H1 (cell line): ENCODE data around the gene CKAP2L. TPM values are rescaled to one million over a fixed set of nuclear protein-coding genes. Genes with fewer than 3 reads are reported as not detected.

Source experiments
- CTCF ChIA-PET: fragments of 300-600 bp; sonication (Branson Sonifier 250); formaldehyde crosslinking; loops from one replicate; lab custom pipeline; 2021; ENCODE audit not compliant: partially characterized antibody; lab: Charles Lee
- POLR2A ChIA-PET: fragments of 300-600 bp; sonication (Branson Sonifier 250); formaldehyde crosslinking; loops from one replicate; lab custom pipeline; 2021; ENCODE audit warnings: inconsistent platforms; ENCODE audit not compliant: partially characterized antibody; lab: Charles Lee
- DNase-seq, 2 experiments: peaks; one replicate each; pipeline versions ENCODE4 v3.0.0 to v3.0.0-alpha.2; 2010 to 2022; ENCODE audit warnings: low spot score in 2 of 2, low read depth in 1 of 2, mixed read lengths in 1 of 2
- FAIRE-seq: peaks from 2 replicates; lab custom pipeline; 2011; peaks lifted over from hg19 to GRCh38; lab: Jason Lieb, UNC
- H2AFZ ChIP-seq: 2 replicates; pipeline ENCODE4 v1.8.1; 2012; ENCODE audit warnings: low read length, inconsistent platforms
- H2AK5ac ChIP-seq: 2 replicates; pipeline ENCODE4 v1.6.1; 2013; ENCODE audit warnings: low read depth, low read length
- H2BK120ac ChIP-seq: replicated peaks from 2 replicates; pipeline ENCODE3; 2013; ENCODE audit warnings: low read depth, low read length, inconsistent platforms
- H2BK12ac ChIP-seq: 2 replicates; pipeline ENCODE4 v1.6.1; 2013; ENCODE audit warnings: low read depth, low read length
- H2BK15ac ChIP-seq: 2 replicates; pipeline ENCODE4 v1.6.1; 2013; ENCODE audit warnings: low read length
- H2BK20ac ChIP-seq: 2 replicates; pipeline ENCODE4 v1.6.1; 2013; ENCODE audit warnings: low read length
- H2BK5ac ChIP-seq: 2 replicates; pipeline ENCODE4 v1.6.1; 2013; ENCODE audit warnings: low read depth, low read length
- H3K14ac ChIP-seq: 2 replicates; pipeline ENCODE4 v1.6.1; 2013; ENCODE audit warnings: inconsistent platforms; ENCODE audit not compliant: insufficient read length
- H3K18ac ChIP-seq: 2 replicates; pipeline ENCODE4 v1.6.1; 2013; ENCODE audit warnings: low read length; ENCODE audit errors: extremely low read depth
- H3K23ac ChIP-seq: 2 replicates; pipeline ENCODE4 v1.6.1; 2013; ENCODE audit warnings: inconsistent platforms; ENCODE audit not compliant: insufficient read length
- H3K23me2 ChIP-seq: 2 replicates; pipeline ENCODE4 v1.6.1; 2013; ENCODE audit warnings: low read depth, low read length
- H3K27ac ChIP-seq: 2 replicates; pipeline ENCODE4 v1.6.1; 2011; ENCODE audit warnings: low read depth, low read length, inconsistent platforms
- H3K27me3 ChIP-seq, 4 experiments: replicated peaks in 1 of 4; 1 replicate in 1 of 4; 2 replicates in 3 of 4; pipeline versions ENCODE4 v1.6.1 to v1.8.1; 2011 to 2013; ENCODE audit warnings: low read length in 3 of 4, mild to moderate bottlenecking in 3 of 4, inconsistent platforms in 2 of 4, mixed read lengths in 2 of 4, moderate library complexity in 1 of 4; ENCODE audit not compliant: control insufficient read depth in 3 of 4, insufficient read depth in 3 of 4; ENCODE audit errors: extremely low read depth in 1 of 4
- H3K36me3 ChIP-seq, 4 experiments: 2 replicates each; pipeline versions ENCODE4 v1.6.1 to v1.8.1; 2011 to 2013; ENCODE audit warnings: mild to moderate bottlenecking in 4 of 4, low read length in 3 of 4, moderate library complexity in 2 of 4, control low read depth in 1 of 4, inconsistent platforms in 1 of 4; ENCODE audit not compliant: insufficient read depth in 4 of 4, control insufficient read depth in 2 of 4
- H3K4ac ChIP-seq: replicated peaks from 2 replicates; pipeline ENCODE3; 2013; ENCODE audit warnings: low read length, low read depth, mixed read lengths, inconsistent platforms; ENCODE audit not compliant: insufficient read length
- H3K4me1 ChIP-seq, 4 experiments: replicated peaks in 1 of 4; 1 replicate in 1 of 4; 2 replicates in 3 of 4; pipeline versions ENCODE4 v1.6.1 to v1.8.1; 2011 to 2013; ENCODE audit warnings: low read length in 3 of 4, inconsistent platforms in 2 of 4, mixed read lengths in 1 of 4; ENCODE audit not compliant: insufficient read depth in 4 of 4, control insufficient read depth in 3 of 4
- H3K4me2 ChIP-seq, 2 experiments: 2 replicates each; pipeline versions ENCODE4 v1.6.1 to v1.8.1; 2011 to 2013; ENCODE audit warnings: low read depth in 2 of 2, low read length in 2 of 2, control low read depth in 1 of 2, inconsistent platforms in 1 of 2, mild to moderate bottlenecking in 1 of 2; ENCODE audit not compliant: insufficient read depth in 1 of 2
- H3K4me3 ChIP-seq, 4 experiments: fragments of 200-600, 300-600 bp in 1 of 4; sonication (generic), shearing (Covaris generic), sonication (Bioruptor Twin) in 1 of 4; 2 replicates each; pipeline versions ENCODE4 v1.5.1 to v1.8.1; 2011 to 2016; ENCODE audit warnings: low read length in 4 of 4, low read depth in 3 of 4, control low read depth in 2 of 4, inconsistent platforms in 2 of 4, mild to moderate bottlenecking in 2 of 4, mixed read lengths in 1 of 4, moderate library complexity in 1 of 4; ENCODE audit not compliant: insufficient read depth in 2 of 4; ENCODE audit errors: extremely low read depth in 1 of 4
- H3K56ac ChIP-seq: replicated peaks from 2 replicates; pipeline ENCODE3; 2013; ENCODE audit warnings: low read depth, mild to moderate bottlenecking, mixed read lengths, low read length, inconsistent platforms; ENCODE audit not compliant: insufficient read length
- H3K79me1 ChIP-seq: 2 replicates; pipeline ENCODE4 v1.6.1; 2013; ENCODE audit warnings: low read depth, low read length, control low read depth
- H3K79me2 ChIP-seq, 2 experiments: 2 replicates each; pipeline versions ENCODE4 v1.6.1 to v1.8.1; 2012 to 2013; ENCODE audit warnings: low read length in 2 of 2, mild to moderate bottlenecking in 2 of 2, inconsistent platforms in 1 of 2; ENCODE audit not compliant: insufficient read depth in 2 of 2, control insufficient read depth in 1 of 2
- H3K9ac ChIP-seq, 4 experiments: replicated peaks in 1 of 4; 1 replicate in 1 of 4; 2 replicates in 3 of 4; pipeline versions ENCODE4 v1.6.1 to v1.8.1; 2011 to 2013; ENCODE audit warnings: low read depth in 3 of 4, low read length in 3 of 4, control low read depth in 2 of 4, mild to moderate bottlenecking in 2 of 4, moderate library complexity in 2 of 4, inconsistent platforms in 1 of 4; ENCODE audit errors: extremely low read depth in 1 of 4
- H3K9me3 ChIP-seq, 2 experiments: 2 replicates each; pipeline versions ENCODE4 v1.6.1 to v1.8.1; 2012 to 2013; ENCODE audit warnings: mild to moderate bottlenecking in 2 of 2, moderate library complexity in 2 of 2, control low read depth in 1 of 2, inconsistent platforms in 1 of 2, low read depth in 1 of 2, low read length in 1 of 2, mixed read lengths in 1 of 2; ENCODE audit not compliant: insufficient read depth in 2 of 2
- H4K20me1 ChIP-seq, 2 experiments: replicated peaks in 1 of 2; 2 replicates each; pipeline versions ENCODE3 to v1.8.1; 2011 to 2013; ENCODE audit warnings: inconsistent platforms in 2 of 2, low read length in 2 of 2, mild to moderate bottlenecking in 1 of 2; ENCODE audit not compliant: insufficient read depth in 2 of 2, control insufficient read depth in 1 of 2
- H4K5ac ChIP-seq: 2 replicates; pipeline ENCODE4 v1.6.1; 2013; ENCODE audit warnings: low read length, low read depth, mixed read lengths, inconsistent platforms; ENCODE audit not compliant: insufficient read length
- H4K8ac ChIP-seq: 2 replicates; pipeline ENCODE4 v1.8.0; 2013; ENCODE audit warnings: mild to moderate bottlenecking, moderate library complexity, low read length, inconsistent platforms; ENCODE audit not compliant: insufficient read depth; ENCODE audit errors: extremely low read depth
- H4K91ac ChIP-seq: replicated peaks from 2 replicates; pipeline ENCODE3; 2013; ENCODE audit warnings: low read length, mixed read lengths, inconsistent platforms; ENCODE audit not compliant: insufficient read length
- ASH2L ChIP-seq: fragments of 200-600, 300-600 bp; sonication (generic); IDR thresholded peaks from one replicate; pipeline ENCODE4 v1.7.1; 2017; ENCODE audit warnings: low read length
- BACH1 ChIP-seq: IDR thresholded peaks from 2 replicates; pipeline ENCODE4 v1.6.1; 2012; ENCODE audit warnings: low read length, improper control_type of control experiment
- CHD1 ChIP-seq: IDR thresholded peaks from 2 replicates; pipeline ENCODE4 v1.6.1; 2012; ENCODE audit warnings: low read depth, low read length, improper control_type of control experiment
- CHD2 ChIP-seq: IDR thresholded peaks from 2 replicates; pipeline ENCODE4 v1.6.1; 2012; ENCODE audit warnings: low read length, improper control_type of control experiment
- CREB1 ChIP-seq: IDR thresholded peaks from 2 replicates; pipeline ENCODE4 v1.6.1; 2012; ENCODE audit warnings: inconsistent platforms
- EGR1 ChIP-seq: IDR thresholded peaks from 2 replicates; pipeline ENCODE4 v1.6.1; 2011; ENCODE audit warnings: low read depth, low read length, borderline replicate concordance
- HDAC6 ChIP-seq: IDR thresholded peaks from one replicate; pipeline ENCODE4 v1.7.1; 2012; ENCODE audit warnings: low read depth, mild to moderate bottlenecking, inconsistent platforms, low read length, moderate library complexity
- KDM4A ChIP-seq: IDR thresholded peaks from one replicate; pipeline ENCODE4 v1.7.1; 2012; ENCODE audit warnings: low read depth, mild to moderate bottlenecking, moderate library complexity, low read length, inconsistent platforms; ENCODE audit not compliant: severe bottlenecking
- NRF1 ChIP-seq: IDR thresholded peaks from 2 replicates; pipeline ENCODE4 v1.6.1; 2011; ENCODE audit warnings: mild to moderate bottlenecking, low read depth, low read length, improper control_type of control experiment
- POU5F1 ChIP-seq: IDR thresholded peaks from 2 replicates; pipeline ENCODE4 v1.6.1; 2011; ENCODE audit warnings: low read depth, mild to moderate bottlenecking, low read length, moderate library complexity
- SIN3A ChIP-seq, 2 experiments: IDR thresholded peaks in 1 of 2; conservative IDR thresholded peaks in 1 of 2; 2 replicates each; pipeline ENCODE4 v1.6.1; 2011 to 2012; ENCODE audit warnings: low read length in 2 of 2, improper control_type of control experiment in 1 of 2, low read depth in 1 of 2, mild to moderate bottlenecking in 1 of 2
- TCF12 ChIP-seq: IDR thresholded peaks from 2 replicates; pipeline ENCODE4 v1.6.1; 2011; ENCODE audit warnings: low read depth, mild to moderate bottlenecking, low read length
- YY1 ChIP-seq: IDR thresholded peaks from 2 replicates; pipeline ENCODE4 v1.6.1; 2011; ENCODE audit warnings: low read depth, mild to moderate bottlenecking, low read length
- WGBS, 2 experiments: shearing (Covaris generic) in 1 of 2; methylation state at CpG; one replicate each; pipeline versions ENCODE4 v1.1.6 to v1.1.7; 2013 to 2015; ENCODE audit warnings: low lambda C conversion rate in 2 of 2, mixed read lengths in 2 of 2, inconsistent platforms in 1 of 2, low coverage in 1 of 2, missing lambda C conversion rate in 1 of 2; ENCODE audit not compliant: insufficient replicate concordance in 2 of 2, insufficient coverage in 1 of 2, insufficient read length in 1 of 2; ENCODE audit errors: extremely low coverage in 1 of 2, missing lambda C conversion rate in 1 of 2; 5-methylcytosine and 5-hydroxymethylcytosine counted together
- polyA plus RNA-seq, 7 experiments: library from polyadenylated mRNA; depleted of rRNA in 3 of 7; stranded (reverse) in 5 of 7; unstranded in 2 of 7; fragments of >200 nt in 5 of 7; fragments of 200-250 nt in 2 of 7; gene quantifications; 1 replicate in 5 of 7; 2 replicates in 1 of 7; 4 replicates in 1 of 7; pipeline versions ENCODE4 v1.2.1 to v1.2.3, GENCODE V29; 2011 to 2013; ENCODE audit warnings: missing spikeins in 2 of 7, mixed read lengths in 2 of 7
- total RNA-seq: library from RNA; stranded (reverse); fragmentation: NEBNext Ultra II Directional; extraction: Animal tissue kit (Norgen Biotek cat#: 25700); gene quantifications from 2 replicates; pipeline ENCODE4 v1.2.1, GENCODE V29; 2021
- TF ChIP-seq, protein P1 (sequence below): IDR thresholded peaks from 2 replicates; pipeline ENCODE4 v1.6.1; 2012; ENCODE audit warnings: low read length, inconsistent platforms

Gene CKAP2L
- total and polyA plus RNA-seq, 2 of the 8 experiments (the other 6 are each of a cell fraction or from before 2014, with no cell fraction given) = 2.5 to 20.7 TPM

DNA sequence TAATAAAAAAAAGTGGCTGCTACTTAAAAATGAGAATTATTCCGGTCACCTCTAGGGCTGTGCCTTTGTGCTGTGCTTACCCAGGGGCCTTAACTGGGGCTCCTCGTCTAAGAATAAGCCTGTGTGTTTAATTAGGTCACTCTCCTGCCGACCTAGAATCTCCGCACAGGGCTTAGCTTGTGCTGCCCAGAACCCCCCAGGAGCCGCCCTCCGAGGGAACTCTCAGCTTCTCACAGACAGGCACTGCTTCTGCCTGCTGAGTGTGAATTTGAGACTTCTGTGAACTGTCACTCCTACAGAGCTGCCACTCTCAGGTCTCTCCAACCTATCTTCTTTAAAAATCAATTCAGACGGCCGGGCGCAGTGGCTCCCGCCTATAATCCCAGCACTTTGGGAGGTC is 55.4 kb downstream of the CKAP2L start:
- no peak overlapping the region for H2BK120ac ChIP-seq
- H4K8ac ChIP-seq = no peak overlapping the region
- no peak overlapping the region for H3K23ac ChIP-seq
- no peak overlapping the region for H4K91ac ChIP-seq
- ChIA-PET CTCF (interaction anchor here (1.0 to 3.8 kb wide), 2 partner anchors 18 to 82 kb away, joined by 6 to 15 read pairs; no protein-coding TSS in a partner anchor), POLR2A (interaction anchor here (1.0 kb wide), 1 partner anchor 44 kb away, joined by 4 read pairs; no protein-coding TSS in a partner anchor)
- no peak overlapping the region for H2AFZ ChIP-seq
- no peak overlapping the region for H3K9ac ChIP-seq
- no peak overlapping the region for H2BK20ac ChIP-seq
- no peaks in the 10 kb centered on the region; a peak in 1 of 7 replicates for H3K4me1 ChIP-seq
- H4K5ac ChIP-seq = no peak overlapping the region
- no peak overlapping the region for H2BK12ac ChIP-seq
- H3K27ac ChIP-seq = no peak overlapping the region
- no peak overlapping the region for H2AK5ac ChIP-seq
- H3K9me3 ChIP-seq = no peaks in the 10 kb centered on the region
- FAIRE-seq = no peak
- H4K20me1 ChIP-seq = no peaks in the 10 kb centered on the region
- 87% methylated on average over 10 of the region's 10 CpGs; no CpG with 5 or more reads in 1 of the 2 experiments for WGBS, 2 experiments
- DNase-seq = peak in 1 of 2 experiments; percentile 34
- no peak overlapping the region for H2BK15ac ChIP-seq
- H3K23me2 ChIP-seq = no peaks in the 10 kb centered on the region
- H3K36me3 ChIP-seq = no peaks in the 10 kb centered on the region
- H3K79me1 ChIP-seq = no peaks in the 10 kb centered on the region
- no peaks in the 10 kb centered on the region for H3K79me2 ChIP-seq
- H3K56ac ChIP-seq = no peak overlapping the region
- H3K4me3 ChIP-seq = no peak overlapping the region
- H3K27me3 ChIP-seq = no peaks in the 10 kb centered on the region
- no peak overlapping the region for H2BK5ac ChIP-seq
- no peak overlapping the region for H3K4me2 ChIP-seq
- no peak overlapping the region for H3K4ac ChIP-seq
- no peak overlapping the region for H3K14ac ChIP-seq
- H3K18ac ChIP-seq = no peak overlapping the region
- TF ChIP-seq ASH2L = no peak
- TF ChIP-seq, protein P1, sequence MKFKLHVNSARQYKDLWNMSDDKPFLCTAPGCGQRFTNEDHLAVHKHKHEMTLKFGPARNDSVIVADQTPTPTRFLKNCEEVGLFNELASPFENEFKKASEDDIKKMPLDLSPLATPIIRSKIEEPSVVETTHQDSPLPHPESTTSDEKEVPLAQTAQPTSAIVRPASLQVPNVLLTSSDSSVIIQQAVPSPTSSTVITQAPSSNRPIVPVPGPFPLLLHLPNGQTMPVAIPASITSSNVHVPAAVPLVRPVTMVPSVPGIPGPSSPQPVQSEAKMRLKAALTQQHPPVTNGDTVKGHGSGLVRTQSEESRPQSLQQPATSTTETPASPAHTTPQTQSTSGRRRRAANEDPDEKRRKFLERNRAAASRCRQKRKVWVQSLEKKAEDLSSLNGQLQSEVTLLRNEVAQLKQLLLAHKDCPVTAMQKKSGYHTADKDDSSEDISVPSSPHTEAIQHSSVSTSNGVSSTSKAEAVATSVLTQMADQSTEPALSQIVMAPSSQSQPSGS = no peak
- TF ChIP-seq CREB1 = no peak
- no peak for TF ChIP-seq NRF1
- TF ChIP-seq EGR1 = no peak
- no peak for TF ChIP-seq YY1
- no peak for TF ChIP-seq CHD2
- no peak for TF ChIP-seq POU5F1
- no peak for TF ChIP-seq HDAC6
- no peak for TF ChIP-seq KDM4A
- no peak for TF ChIP-seq CHD1
- no peak for TF ChIP-seq BACH1
- no peak for TF ChIP-seq SIN3A (conservative IDR thresholded peaks at IDR 0.05 in 1 of 2, IDR thresholded peaks at IDR 0.05 in 1 of 2; ENCODE audit: low read depth in 1 of 2, low read length in 2 of 2)
- TF ChIP-seq TCF12 = no peak
